Osteoblast (primary cell): ENCODE results near the gene PTGDR2. TPM values are rescaled to one million over a fixed set of nuclear protein-coding genes. Genes with fewer than 3 reads are reported as not detected.

Experiments used
- DNase-seq: peaks from one replicate; pipeline ENCODE4 v3.0.0; 2011; ENCODE audit warnings: low spot score, mixed read lengths; ENCODE audit not compliant: insufficient read length; ENCODE audit errors: missing footprints
- H2AFZ ChIP-seq: 2 replicates; pipeline ENCODE4 v1.6.0; 2011; ENCODE audit warnings: mild to moderate bottlenecking, low read length
- H3K27ac ChIP-seq: 2 replicates; pipeline ENCODE4 v1.5.1; 2011; ENCODE audit warnings: mild to moderate bottlenecking, low read depth, low read length, moderate library complexity
- H3K27me3 ChIP-seq: 2 replicates; pipeline ENCODE4 v1.6.0; 2012; ENCODE audit warnings: mild to moderate bottlenecking, control low read depth, inconsistent platforms, low read length, moderate library complexity; ENCODE audit not compliant: insufficient read depth
- H3K36me3 ChIP-seq: 2 replicates; pipeline ENCODE4 v1.5.1; 2011; ENCODE audit warnings: mild to moderate bottlenecking, low read length, control low read depth, moderate library complexity; ENCODE audit not compliant: insufficient read depth
- H3K4me1 ChIP-seq: 2 replicates; pipeline ENCODE4 v1.5.1; 2011; ENCODE audit warnings: mild to moderate bottlenecking, low read length, control low read depth, moderate library complexity; ENCODE audit not compliant: insufficient read depth
- H3K4me2 ChIP-seq: 2 replicates; pipeline ENCODE4 v1.6.0; 2011; ENCODE audit warnings: mild to moderate bottlenecking, low read length; ENCODE audit not compliant: insufficient read depth
- H3K4me3 ChIP-seq: fragments of 200-600 bp; sonication (generic); 3 replicates; pipeline ENCODE4 v1.5.1; 2012; ENCODE audit warnings: mild to moderate bottlenecking, low read length, inconsistent platforms; ENCODE audit not compliant: insufficient read depth
- H3K79me2 ChIP-seq: 2 replicates; pipeline ENCODE4 v1.6.0; 2012; ENCODE audit warnings: mild to moderate bottlenecking, low read length, control low read depth, inconsistent platforms; ENCODE audit not compliant: insufficient read depth
- H3K9me3 ChIP-seq: 2 replicates; pipeline ENCODE4 v1.5.1; 2011; ENCODE audit warnings: low read depth, low read length, control low read depth
- H4K20me1 ChIP-seq: 2 replicates; pipeline ENCODE4 v1.6.0; 2012; ENCODE audit warnings: mild to moderate bottlenecking, low read length, control low read depth; ENCODE audit not compliant: insufficient read depth
- total RNA-seq: library from RNA; depleted of rRNA; stranded (reverse); fragments of >200 nt; gene quantifications from 2 replicates; pipeline ENCODE4 v1.2.3, GENCODE V29; 2012
- TF ChIP-seq, protein P1 (sequence below): IDR thresholded peaks from 2 replicates; pipeline ENCODE4 v1.5.1; 2011; ENCODE audit warnings: mild to moderate bottlenecking, low read depth, low read length, moderate library complexity; ENCODE audit errors: extremely low read depth

PTGDR2 gene
- total RNA-seq, 1 donor = not detected

DNA sequence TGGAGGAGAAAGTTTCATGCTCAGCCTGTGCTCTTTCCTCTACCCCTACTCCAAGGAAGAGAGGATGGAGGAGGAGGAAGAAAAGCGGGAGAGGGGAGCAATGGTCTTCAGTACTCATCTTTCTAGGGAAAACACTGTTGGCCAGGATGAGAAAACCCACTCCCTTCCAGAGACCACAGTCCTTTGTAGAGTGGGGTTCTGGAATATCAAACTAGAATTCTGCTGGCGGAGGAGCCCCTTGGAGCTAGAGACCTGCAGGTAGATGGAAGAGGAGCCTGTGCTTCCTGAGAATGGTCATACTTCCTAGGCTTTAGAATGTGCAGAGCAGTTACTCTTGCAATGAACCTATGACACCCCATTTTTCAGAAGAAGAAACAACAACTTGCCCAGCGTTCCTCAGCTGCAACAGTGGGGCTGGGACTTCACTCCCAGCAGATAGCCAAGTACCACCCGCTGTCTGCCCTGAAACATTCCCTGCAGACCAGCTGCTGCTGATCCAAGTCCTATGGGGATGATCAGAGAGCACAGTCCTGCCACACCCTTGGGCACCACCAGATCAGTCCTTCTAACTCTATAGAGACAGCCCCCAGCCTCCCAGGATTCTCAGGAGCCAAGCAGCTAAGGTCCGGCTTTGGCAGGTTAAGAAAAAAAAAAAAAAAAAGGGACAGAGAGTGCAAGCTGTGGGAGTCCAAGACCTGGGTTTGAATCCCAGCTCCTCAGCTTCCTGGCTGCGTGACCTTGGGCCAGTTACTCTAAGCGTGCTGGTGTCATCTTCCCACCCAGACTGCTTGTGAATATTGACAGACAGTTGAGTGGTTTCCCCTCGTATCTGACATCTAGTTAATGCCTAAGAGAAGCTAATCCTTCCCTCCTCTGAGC is 664 bp downstream of the PTGDR2 start:
- TF ChIP-seq, protein P1, sequence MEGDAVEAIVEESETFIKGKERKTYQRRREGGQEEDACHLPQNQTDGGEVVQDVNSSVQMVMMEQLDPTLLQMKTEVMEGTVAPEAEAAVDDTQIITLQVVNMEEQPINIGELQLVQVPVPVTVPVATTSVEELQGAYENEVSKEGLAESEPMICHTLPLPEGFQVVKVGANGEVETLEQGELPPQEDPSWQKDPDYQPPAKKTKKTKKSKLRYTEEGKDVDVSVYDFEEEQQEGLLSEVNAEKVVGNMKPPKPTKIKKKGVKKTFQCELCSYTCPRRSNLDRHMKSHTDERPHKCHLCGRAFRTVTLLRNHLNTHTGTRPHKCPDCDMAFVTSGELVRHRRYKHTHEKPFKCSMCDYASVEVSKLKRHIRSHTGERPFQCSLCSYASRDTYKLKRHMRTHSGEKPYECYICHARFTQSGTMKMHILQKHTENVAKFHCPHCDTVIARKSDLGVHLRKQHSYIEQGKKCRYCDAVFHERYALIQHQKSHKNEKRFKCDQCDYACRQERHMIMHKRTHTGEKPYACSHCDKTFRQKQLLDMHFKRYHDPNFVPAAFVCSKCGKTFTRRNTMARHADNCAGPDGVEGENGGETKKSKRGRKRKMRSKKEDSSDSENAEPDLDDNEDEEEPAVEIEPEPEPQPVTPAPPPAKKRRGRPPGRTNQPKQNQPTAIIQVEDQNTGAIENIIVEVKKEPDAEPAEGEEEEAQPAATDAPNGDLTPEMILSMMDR = no peak
- H3K9me3 ChIP-seq = no peaks in the 10 kb centered on the region

DNA sequence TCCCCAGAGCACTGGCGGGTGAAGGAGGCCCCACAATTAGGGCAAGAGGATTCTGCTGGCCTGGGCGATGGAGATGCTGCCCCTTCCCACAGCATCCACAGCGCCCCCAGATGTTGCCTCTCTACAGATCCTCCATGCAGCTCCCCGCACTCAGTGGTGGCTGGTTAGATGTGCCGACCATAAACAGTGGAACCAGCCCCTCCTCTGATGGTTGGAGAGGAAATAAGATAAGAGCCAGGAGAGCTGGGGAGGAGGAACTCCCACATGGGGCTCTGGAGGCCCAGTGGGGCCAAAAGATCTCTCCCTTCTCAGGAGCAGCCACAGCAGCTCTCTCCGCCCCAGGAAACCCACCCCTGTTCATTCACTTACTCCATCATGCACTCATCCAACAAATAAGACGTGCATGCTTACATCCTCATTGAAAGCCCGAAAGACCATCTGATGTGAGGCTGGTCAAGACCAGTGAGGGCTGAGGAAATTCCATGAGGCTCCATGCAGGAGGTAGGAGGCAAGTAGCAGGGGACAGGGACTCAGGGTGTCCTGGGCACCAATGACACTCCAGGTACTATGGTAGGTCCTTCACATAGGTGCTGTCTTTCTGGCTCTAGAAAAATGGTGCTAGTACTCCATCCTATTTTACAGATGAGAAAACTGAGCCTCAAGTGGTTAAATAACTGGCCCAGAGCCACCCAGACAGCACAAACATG is 1.5 kb downstream of the PTGDR2 start:
- Histone ChIP-seq H3K79me2 (no peaks in the 10 kb centered on the region), H3K27me3 (no peaks in the 10 kb centered on the region), H3K36me3 (peaks cover 9% of the 10 kb centered on the region), H3K4me2 (no peak overlapping the region), H4K20me1 (no peaks in the 10 kb centered on the region), H3K9me3 (no peaks in the 10 kb centered on the region), H3K4me1 (no peaks in the 10 kb centered on the region), H2AFZ (no peak overlapping the region), H3K27ac (no peak overlapping the region), H3K4me3 (no peak overlapping the region)
- no peak for DNase-seq
- TF ChIP-seq, protein P1 = no peak

More for the DNA sequence above, 664 bp downstream of the PTGDR2 start:
- H3K4me2 ChIP-seq = no peak overlapping the region
- H3K79me2 ChIP-seq = no peaks in the 10 kb centered on the region
- H3K4me1 ChIP-seq = no peaks in the 10 kb centered on the region
- H3K27ac ChIP-seq = no peak overlapping the region
- no peak overlapping the region for H2AFZ ChIP-seq
- no peaks in the 10 kb centered on the region for H3K27me3 ChIP-seq
- peak; percentile 86 for DNase-seq
- H3K36me3 ChIP-seq = peaks cover 9% of the 10 kb centered on the region
- no peaks in the 10 kb centered on the region for H4K20me1 ChIP-seq
- H3K4me3 ChIP-seq = no peak overlapping the region

DNA sequence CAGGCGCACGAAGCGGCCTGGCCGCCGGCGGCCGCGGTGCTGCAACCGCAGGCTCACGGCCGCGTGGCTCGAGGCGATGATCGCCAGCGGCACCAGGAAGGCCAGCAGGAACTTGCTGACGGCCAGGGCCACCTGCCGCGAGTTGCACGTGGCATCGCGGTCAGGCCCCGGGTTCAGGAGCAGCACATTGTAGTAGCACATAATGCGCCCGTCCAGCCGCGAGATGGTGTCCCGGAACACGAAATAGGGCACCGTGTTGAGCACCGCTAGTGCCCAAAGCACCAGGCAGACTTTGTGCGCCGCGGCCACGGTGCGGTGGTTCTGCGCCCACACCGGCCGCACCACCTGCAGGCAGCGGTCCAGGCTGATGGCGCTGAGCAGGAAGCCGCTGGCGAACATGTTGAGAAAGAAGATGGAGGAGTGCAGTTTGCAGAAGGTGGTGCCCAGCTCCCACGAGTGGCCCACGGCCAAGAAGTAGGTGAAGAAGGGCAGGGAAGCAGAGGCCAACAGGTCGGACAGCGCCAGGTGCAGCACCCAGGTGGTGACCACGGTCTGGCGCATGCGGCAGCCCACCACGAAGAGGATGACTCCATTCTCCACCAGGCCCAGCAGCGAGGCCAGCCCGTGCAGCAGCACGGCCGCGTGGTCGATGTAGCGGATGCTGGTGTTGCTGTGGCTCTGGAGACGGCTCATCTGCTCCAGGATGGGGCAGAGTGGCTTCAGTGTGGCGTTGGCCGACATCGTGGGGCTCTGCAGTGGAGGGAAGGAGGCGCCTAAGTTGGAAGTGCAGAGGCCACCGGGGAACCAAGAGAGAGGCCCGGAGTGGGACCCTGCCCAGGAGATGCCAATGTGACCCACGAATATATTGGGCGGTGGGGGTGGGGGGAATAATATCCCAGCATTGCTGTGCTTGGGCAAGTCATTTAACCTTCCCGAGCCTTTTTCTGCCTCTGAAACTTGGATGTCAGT is 2.5 kb downstream of the PTGDR2 start:
- H3K9me3 ChIP-seq = no peaks in the 10 kb centered on the region
- H4K20me1 ChIP-seq = no peaks in the 10 kb centered on the region
- H3K4me1 ChIP-seq = no peaks in the 10 kb centered on the region
- DNase-seq = peak; percentile 52
- H3K4me3 ChIP-seq = no peak overlapping the region
- H3K36me3 ChIP-seq = peaks cover 12% of the 10 kb centered on the region
- H3K27me3 ChIP-seq = no peaks in the 10 kb centered on the region
- TF ChIP-seq, protein P1 = no peak
- H3K79me2 ChIP-seq = no peaks in the 10 kb centered on the region
- no peak overlapping the region for H3K27ac ChIP-seq
- H2AFZ ChIP-seq = no peak overlapping the region
- H3K4me2 ChIP-seq = no peak overlapping the region
